CMK (cell line): ENCODE results near the gene SYNPR.

Source experiments
- DNase-seq: peaks from one replicate; pipeline ENCODE4 v3.0.0-alpha.2; 2010; ENCODE audit warnings: low read depth

SYNPR gene

GRCh38 chr3:63384382-63384781 is 106.3 kb downstream of the SYNPR start:
- no peak for DNase-seq

- no peak for DNase-seq
These were observed 107.5 kb downstream of the SYNPR start for GRCh38 chr3:63385629-63386028.

DNA sequence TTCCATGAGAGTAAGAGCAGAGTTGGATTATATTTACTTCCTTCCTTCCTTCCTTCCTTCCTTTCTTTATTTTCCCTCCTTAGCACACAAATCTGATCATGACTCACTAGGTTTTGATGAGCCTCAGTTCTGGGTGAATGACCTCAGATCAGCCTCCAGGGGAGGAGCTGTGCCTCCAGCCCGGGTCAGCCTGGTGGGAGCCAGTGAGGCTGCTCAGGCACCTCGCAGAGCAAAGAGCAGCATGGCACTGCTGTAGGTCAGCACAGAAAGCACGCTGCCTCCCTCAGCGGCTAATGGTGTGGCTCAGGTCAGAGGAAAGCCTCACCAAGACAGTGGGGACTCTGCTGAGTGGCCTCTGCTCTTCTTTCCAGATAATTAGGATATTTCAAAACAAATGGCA is 108.5 kb downstream of the SYNPR start:
- no peak for DNase-seq

GRCh38 chr3:63387568-63387967 is 109.5 kb downstream of the SYNPR start:
- no peak for DNase-seq

DNA sequence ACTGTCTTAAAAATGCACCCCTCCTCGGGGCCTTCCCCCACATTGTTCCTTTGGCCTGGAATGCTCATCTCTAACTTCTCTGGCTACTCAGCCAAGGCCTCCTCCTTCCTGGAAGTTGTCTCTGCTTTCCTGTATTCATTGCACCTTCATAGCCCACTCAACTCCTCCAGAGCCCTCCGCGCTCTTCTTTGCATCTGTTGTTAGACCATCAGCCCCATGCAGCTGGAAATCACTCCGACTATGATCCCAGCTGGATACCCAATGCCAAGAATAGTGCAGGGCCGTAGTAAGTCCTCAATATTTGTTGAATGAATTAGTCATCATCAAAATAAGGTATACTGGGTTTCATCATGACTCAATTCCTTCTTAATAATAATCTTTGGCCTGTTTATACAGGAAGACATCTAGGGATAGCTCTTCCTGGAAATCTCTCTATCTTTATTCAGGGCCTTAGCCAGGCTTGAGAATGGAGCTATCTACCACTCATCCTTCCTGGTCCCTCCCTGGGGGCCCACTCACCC is 112.7 kb downstream of the SYNPR start:
- no peak for DNase-seq

GRCh38 chr3:63395960-63396359 is 117.9 kb downstream of the SYNPR start:
- no peak for DNase-seq

GRCh38 chr3:63400246-63400860 is 122.2 kb downstream of the SYNPR start:
- no peak for DNase-seq

- no peak for DNase-seq
These were observed 127.8 kb downstream of the SYNPR start for GRCh38 chr3:63405882-63406281.

DNA sequence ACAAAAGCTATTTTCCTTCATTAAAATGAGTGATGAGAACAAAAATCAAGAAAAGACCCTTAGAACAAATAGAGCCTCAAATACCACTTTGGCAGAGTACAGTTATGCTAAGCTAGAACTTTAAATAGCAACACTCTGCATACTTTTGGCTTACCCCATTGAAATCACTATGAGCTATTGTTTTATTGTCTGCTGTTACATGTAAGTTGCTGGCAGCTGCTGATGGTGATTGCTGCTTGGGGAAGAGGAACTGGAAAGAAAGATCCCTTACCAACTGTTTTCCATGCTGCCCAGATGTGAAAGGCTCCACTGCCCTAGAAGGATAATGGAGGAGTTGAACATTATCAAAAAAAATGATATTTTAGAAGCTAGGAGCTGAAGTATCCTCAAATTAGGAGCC is 135.4 kb downstream of the SYNPR start:
- DNase-seq = no peak

DNA sequence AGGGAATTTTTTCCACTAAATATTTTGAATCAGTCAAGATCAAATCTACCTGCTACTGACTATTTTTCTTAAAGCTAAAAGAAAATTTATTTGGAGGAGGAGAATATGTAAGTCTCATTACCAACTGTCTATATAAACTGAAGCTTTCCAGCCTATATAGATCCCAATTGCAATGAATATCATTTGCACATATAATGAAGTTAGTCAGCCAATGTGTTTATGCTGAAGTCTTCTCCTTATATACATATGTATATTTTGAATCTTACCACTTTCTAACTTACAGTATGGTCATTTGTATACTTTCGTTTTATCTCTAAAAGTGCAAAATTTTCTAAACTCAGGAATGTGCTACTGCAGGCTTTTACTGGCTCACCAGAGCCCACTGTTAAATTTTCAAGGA is 136.5 kb downstream of the SYNPR start:
- no peak for DNase-seq

DNA sequence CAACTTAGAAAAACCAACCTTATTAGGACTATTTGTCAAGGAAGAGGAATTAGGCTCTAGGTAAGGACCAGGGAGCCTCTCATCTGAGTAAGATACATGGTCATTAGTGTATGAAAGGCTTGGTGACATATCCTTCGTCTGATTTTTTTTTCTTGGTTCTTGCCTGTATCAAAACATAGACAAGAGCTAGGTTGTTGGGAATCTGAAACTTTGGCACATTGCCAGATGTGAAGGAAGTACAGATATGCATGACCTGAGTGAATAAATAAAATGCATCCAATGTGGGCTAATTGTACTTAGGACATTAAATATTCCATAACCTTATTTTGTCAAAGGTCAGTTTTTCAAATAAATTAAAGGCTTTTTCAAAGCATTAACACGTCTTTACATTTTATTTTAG is 151.8 kb downstream of the SYNPR start:
- DNase-seq = no peak

DNA sequence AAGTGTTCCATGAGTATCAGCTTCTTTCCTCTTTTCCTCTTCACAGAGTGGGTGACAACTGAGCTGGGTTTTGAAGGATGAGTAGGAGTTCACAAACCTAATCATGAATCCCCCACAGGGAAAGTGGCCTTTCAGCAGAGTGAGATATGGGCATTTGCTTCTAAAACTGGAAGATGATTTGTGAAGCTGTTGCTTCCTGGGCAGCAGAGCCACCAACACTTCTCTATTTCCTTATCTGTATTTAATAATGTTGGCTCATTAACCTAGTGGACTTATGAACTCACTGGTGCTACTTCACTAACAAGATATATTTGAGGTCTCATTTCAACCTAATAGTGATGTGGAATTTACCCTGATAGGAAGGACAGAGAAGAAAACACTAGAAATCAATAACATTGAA is 152.8 kb downstream of the SYNPR start:
- DNase-seq = no peak

- DNase-seq = no peak
These were observed 159.8 kb downstream of the SYNPR start for GRCh38 chr3:63437858-63438257.

- no peak for DNase-seq
These were observed 160.8 kb downstream of the SYNPR start for GRCh38 chr3:63438826-63439371.

DNA sequence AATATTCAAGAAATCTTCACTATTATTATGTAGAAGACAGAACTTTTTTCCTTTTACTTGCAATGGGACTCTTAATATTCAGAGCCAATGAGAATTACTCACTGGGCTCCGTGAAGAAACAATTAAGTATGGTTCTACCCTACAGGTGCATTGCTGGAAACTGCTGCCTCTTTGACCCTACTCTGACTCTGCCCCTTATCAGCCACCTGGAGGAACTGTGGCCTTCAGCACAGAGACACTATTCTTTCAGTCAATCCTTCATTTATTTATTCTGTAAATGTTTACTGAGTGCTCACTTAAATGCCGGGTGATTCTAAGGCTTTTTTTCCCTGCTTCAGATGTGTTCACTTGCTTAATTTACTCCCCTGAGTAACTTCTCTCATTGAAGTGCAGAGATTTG is 163.2 kb downstream of the SYNPR start:
- no peak for DNase-seq

GRCh38 chr3:63442918-63443317 is 164.8 kb downstream of the SYNPR start:
- no peak for DNase-seq

DNA sequence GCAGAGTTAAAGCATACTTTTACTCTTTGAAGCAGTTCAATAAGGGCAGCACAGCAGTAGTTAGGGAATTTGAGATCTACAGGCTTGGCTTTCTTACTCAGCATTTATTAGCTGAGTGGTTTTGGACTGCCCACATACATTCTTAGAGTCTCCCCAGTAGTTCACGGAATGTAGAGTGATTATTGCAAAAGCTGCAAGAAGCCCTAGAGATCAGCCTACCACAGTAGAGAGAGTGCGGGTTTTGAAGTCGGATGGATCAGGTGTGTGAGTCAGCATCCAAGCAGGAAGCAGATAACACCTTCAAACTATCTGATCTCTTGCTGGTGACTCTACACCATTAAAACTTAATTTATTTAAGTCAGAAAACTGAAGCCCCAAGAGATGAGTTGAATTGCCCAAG is 171.9 kb downstream of the SYNPR start:
- no peak for DNase-seq

GRCh38 chr3:63450634-63451363 is 172.7 kb downstream of the SYNPR start:
- no peak for DNase-seq

- no peak for DNase-seq
These were observed 178.8 kb downstream of the SYNPR start for GRCh38 chr3:63456901-63457300.

DNA sequence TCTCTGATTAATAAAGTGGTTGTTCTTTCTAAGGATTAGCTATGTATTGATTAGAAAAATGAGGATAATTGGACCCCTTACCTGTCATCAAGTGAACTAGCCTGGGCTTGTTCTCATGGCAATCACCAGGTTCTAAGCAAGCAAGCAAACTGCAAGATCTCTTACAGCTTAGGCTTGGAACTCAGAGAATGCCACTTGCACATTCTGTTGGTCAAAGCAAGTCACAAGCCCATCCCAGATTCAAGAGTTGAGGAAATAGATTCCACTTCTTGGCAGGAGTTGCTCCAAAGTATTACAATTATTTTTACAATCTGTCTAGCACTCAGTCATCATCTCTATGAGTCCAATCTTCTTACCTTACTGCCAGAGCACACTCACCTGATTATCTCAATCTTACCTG is 180.3 kb downstream of the SYNPR start:
- no peak for DNase-seq

GRCh38 chr3:63462732-63463131 is 184.6 kb downstream of the SYNPR start:
- no peak for DNase-seq

- DNase-seq = no peak
These were observed 189.3 kb downstream of the SYNPR start for GRCh38 chr3:63467392-63467791.

DNA sequence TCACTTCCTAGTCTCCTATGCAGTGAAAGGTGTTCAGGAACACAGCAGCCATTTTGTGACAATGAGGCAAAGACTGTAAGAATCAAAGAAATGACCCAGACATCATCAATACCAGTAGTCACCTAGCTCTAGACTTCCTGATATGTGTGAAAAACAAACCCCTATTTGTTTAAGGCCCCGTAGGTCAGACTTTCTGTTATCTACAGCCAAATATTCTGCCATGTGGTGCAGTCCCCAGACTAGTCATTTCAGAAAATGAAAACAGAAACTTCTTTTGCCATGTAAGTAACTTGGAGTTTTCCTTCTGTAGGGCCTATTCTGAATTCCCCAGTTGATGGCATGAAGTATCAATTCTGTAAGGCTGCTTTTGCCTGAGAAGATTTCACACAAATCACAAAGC is 192.6 kb downstream of the SYNPR start:
- DNase-seq = no peak

- DNase-seq = no peak
These were observed 193.7 kb downstream of the SYNPR start for GRCh38 chr3:63471781-63472180.
